ENCODE measurements around the gene TMEM186.

- TF ChIP-seq, protein P1, sequence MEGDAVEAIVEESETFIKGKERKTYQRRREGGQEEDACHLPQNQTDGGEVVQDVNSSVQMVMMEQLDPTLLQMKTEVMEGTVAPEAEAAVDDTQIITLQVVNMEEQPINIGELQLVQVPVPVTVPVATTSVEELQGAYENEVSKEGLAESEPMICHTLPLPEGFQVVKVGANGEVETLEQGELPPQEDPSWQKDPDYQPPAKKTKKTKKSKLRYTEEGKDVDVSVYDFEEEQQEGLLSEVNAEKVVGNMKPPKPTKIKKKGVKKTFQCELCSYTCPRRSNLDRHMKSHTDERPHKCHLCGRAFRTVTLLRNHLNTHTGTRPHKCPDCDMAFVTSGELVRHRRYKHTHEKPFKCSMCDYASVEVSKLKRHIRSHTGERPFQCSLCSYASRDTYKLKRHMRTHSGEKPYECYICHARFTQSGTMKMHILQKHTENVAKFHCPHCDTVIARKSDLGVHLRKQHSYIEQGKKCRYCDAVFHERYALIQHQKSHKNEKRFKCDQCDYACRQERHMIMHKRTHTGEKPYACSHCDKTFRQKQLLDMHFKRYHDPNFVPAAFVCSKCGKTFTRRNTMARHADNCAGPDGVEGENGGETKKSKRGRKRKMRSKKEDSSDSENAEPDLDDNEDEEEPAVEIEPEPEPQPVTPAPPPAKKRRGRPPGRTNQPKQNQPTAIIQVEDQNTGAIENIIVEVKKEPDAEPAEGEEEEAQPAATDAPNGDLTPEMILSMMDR (IDR thresholded peaks at IDR 0.05): no peak
- TF ChIP-seq EZH2 (IDR thresholded peaks at IDR 0.05; ENCODE audit: borderline replicate concordance, insufficient read depth, low read depth, low read length, poor library complexity, severe bottlenecking): no peak
Measured at GRCh38 chr16:8768283-8768682, 29.2 kb downstream of the TMEM186 start.

Data from B cell (primary cell).